Measurements from ENCODE around the gene ALK. TPM values are rescaled to one million over a fixed set of nuclear protein-coding genes. Genes with fewer than 3 reads are reported as not detected.

Gene ALK
- total and polyA plus RNA-seq, 2 experiments from 2014 or later = 0.35 TPM; not detected in 1

GRCh38 chr2:29162204-29162928 lies 759.0 kb downstream of the ALK start:
- no peaks in the 10 kb centered on the region for H3K27me3 ChIP-seq (ENCODE audit: insufficient read depth)
- H3K79me2 ChIP-seq (replicated peaks; ENCODE audit: insufficient read depth) = no peaks in the 10 kb centered on the region
- H3K27ac Mint-ChIP-seq = no peak overlapping the region
- no peak for ATAC-seq
- TF ChIP-seq ZNF114 (CRISPR knock-in tag; IDR thresholded peaks at IDR 0.05) (no peak), CTCF (conservative IDR thresholded peaks at IDR 0.05; ENCODE audit: low read depth in 2 of 2) (no peak), ZNF331 (CRISPR knock-in tag; IDR thresholded peaks at IDR 0.05; ENCODE audit: low read depth) (no peak), ZNF462 (CRISPR knock-in tag; IDR thresholded peaks at IDR 0.05) (no peak), JUNB (IDR thresholded peaks at IDR 0.05; ENCODE audit: unreplicated experiment) (no peak), CREB1 (CRISPR knock-in tag; IDR thresholded peaks at IDR 0.05; ENCODE audit: low read depth) (no peak), POLR2AphosphoS5 (IDR thresholded peaks at IDR 0.05; ENCODE audit: low read depth) (no peak), REST (IDR thresholded peaks at IDR 0.05; ENCODE audit: unreplicated experiment) (no peak), STAT1 (IDR thresholded peaks at IDR 0.05; ENCODE audit: unreplicated experiment) (no peak), ETS1 (IDR thresholded peaks at IDR 0.05) (no peak), EZH2 (IDR thresholded peaks at IDR 0.05; ENCODE audit: low read depth, unreplicated experiment) (no peak), NANOG (IDR thresholded peaks at IDR 0.05; ENCODE audit: borderline replicate concordance) (no peak), EZH2phosphoT487 (IDR thresholded peaks at IDR 0.05; ENCODE audit: unreplicated experiment) (no peak)
- no peak for DNase-seq (ENCODE audit: low spot score)
- H3K4me1 Mint-ChIP-seq = peaks cover 33% of the 10 kb centered on the region
- H3K9me2 ChIP-seq (ENCODE audit: insufficient read depth) = no peaks in the 10 kb centered on the region
- no peaks in the 10 kb centered on the region for H3K9me3 Mint-ChIP-seq
- H3K4me3 ChIP-seq = no peak overlapping the region
- no peaks in the 10 kb centered on the region for H4K20me1 ChIP-seq (replicated peaks; ENCODE audit: insufficient read depth)
- no peak overlapping the region for H3K4me2 ChIP-seq
- no peak overlapping the region for H2AFZ ChIP-seq
- no peak overlapping the region for H3K27ac ChIP-seq (ENCODE audit: low read depth)
- no peaks in the 10 kb centered on the region for H3F3A ChIP-seq (replicated peaks; ENCODE audit: low read depth)
- H3K4me1 ChIP-seq (ENCODE audit: insufficient read depth) = peaks cover 29% of the 10 kb centered on the region
- H3K36me3 ChIP-seq (ENCODE audit: insufficient read depth) = no peaks in the 10 kb centered on the region
- no peak overlapping the region for H3K4me3 Mint-ChIP-seq
- no peaks in the 10 kb centered on the region for H3K27me3 Mint-ChIP-seq (ENCODE audit: insufficient read depth, low read depth, poor library complexity)
- H3K36me3 Mint-ChIP-seq (ENCODE audit: low read depth) = no peaks in the 10 kb centered on the region
